ENCODE measurements around the gene KREMEN1.

Gene KREMEN1

DNA sequence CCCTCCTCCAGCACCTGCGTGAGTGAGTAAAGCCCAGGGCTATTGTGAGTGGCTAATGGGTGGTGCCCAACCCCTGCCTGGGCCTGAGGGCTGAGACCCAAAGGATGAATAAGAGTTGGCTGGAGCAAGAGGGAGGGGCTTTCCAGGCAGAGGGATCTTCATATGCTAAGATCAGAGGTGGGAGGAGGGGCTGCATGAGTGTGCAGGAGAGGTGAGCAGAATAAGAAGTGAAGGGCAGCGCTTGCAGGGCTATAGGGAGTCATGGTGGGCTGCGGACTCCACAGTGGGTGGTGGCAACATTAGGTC lies 136.7 kb downstream of the KREMEN1 start:
- no peak for DNase-seq

DNA sequence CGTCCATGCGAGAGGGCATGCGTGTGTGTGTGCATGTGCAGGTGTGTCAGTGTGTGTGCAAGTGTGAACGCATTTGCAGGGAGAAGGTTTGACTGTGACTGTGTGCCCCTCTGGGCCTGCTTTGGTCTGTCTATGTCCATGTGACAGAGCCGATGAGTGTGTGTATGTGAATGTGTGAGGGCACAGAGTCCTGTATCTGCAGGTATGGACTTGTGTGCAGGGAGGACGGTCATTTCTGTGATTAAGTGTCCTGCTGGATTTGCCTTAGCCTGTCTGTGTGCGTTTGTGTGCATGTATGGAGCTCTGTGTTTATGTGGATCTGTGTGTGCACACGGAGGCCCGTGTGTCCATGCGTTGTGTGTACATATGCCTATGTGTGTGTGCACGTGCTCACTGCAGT lies 138.2 kb downstream of the KREMEN1 start:
- no peak for DNase-seq

DNA sequence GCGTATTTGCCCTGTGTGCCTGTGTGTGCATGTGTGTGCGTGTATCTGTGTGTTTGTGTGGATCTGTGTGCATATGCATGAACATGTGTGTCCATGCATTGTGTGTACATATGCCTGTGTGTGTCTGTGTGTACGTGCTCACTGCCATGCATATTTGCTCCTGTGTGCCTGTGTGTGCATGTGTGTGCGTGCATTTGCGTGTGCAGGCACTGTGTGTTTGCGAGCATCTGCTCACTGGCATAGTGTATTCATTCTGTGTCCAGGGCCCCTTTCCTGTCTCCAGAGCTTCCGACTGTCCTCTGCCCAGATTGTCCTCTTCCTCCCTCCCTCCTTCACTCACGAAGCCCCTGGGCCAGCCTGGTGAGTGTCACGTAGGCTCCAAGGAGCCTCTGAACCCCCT lies 138.6 kb downstream of the KREMEN1 start:
- DNase-seq, result no peak

DNA sequence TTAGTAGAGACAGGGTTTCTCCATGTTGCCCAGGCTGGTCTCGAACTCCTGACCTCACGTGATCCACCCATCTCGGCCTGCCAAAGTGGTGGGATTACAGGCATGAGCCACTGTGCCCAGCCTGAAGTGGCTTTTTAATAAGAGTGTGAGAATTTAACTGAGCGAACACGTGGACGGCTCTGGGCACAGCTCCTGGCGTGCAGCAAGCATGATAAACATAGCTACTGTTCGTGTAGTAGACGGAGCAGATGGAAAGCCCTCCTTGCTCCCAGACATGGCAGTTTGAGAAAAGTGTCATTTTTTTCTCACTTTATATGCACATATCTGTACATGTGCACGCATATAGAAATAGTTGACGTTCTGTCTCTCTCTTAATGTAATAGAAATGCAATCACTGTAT lies 139.9 kb downstream of the KREMEN1 start:
- no peak for DNase-seq

DNA sequence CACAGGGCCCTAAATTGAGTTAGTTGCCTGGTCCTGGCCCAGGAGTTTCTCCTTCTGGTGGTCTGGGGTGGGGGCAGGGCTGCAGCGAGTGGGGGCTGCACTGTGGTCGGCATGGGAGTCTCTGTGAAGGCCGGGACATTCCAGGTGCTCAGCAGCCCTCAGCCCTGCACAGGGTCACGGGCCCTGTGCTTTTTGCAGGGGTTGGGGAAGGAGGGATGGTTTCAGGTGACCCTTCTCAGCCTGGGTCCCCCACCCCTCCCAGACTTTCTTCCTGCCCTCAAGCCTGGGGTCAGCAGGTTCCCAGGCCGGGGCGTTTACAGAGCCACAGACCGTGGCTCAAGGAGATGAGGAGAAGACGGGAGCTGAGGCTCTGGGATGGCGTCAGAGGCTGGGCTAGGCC lies 140.7 kb downstream of the KREMEN1 start:
- DNase-seq, result no peak

DNA sequence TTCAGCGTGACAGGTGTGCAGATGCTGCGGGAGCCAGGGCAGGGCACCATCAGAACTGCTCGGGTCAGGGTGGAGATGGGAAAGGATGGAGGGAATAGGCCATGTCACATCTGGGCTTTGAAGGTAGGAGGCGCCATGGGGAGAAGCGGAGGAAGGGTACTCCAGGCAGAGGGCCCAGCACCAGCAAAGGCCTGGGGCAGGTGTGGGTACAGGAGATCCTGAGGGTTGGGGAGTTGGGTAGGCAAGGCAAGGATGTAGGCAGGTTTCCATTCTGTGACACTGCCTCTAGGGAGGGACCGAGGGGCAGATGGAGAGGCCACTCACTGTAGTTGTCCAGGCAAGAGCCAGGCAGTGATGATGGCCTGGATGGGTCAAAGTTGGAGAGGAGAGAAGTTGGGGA lies 141.4 kb downstream of the KREMEN1 start:
- no peak for DNase-seq

DNA sequence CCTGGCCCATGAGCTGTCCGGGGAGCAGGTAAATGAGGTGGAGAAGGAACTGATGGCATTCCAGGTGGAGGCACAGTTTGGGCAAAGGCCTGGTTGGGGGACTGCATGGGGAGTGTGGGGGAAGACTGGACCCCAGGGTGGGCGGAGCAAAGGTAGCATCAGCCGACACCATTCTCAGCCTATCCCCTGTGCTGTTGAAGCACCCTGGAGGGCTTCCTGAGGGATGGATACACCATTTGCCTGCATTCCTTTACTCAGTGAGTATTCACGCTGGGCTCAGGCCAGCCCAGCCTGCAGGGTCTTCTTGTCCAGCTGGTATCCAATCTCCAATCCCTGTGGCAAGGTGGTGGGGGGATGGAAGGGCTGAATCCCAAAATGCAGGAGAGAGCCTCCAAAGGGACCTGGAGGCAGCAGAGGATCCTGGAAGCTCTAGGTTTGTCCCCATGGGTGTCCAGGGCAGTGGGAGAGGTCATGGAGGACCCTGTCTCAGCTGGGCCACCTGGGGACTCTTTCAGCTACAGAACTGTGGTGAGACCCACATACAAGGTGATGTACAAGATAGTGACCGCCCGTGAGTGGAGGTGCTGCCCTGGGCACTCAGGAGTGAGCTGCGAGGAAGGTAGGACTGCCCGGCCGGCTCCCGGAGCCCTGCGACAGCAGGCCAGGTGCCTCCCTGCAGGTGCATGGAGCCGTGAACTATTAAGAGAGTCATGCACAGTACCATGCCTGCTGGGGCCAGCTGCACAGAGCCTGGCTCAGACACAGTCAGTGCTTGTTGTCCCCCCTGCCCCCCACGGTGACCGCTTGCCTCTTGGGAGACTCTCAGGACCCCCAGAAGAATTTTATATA lies 142.4 kb downstream of the KREMEN1 start:
- DNase-seq, result no peak

DNA sequence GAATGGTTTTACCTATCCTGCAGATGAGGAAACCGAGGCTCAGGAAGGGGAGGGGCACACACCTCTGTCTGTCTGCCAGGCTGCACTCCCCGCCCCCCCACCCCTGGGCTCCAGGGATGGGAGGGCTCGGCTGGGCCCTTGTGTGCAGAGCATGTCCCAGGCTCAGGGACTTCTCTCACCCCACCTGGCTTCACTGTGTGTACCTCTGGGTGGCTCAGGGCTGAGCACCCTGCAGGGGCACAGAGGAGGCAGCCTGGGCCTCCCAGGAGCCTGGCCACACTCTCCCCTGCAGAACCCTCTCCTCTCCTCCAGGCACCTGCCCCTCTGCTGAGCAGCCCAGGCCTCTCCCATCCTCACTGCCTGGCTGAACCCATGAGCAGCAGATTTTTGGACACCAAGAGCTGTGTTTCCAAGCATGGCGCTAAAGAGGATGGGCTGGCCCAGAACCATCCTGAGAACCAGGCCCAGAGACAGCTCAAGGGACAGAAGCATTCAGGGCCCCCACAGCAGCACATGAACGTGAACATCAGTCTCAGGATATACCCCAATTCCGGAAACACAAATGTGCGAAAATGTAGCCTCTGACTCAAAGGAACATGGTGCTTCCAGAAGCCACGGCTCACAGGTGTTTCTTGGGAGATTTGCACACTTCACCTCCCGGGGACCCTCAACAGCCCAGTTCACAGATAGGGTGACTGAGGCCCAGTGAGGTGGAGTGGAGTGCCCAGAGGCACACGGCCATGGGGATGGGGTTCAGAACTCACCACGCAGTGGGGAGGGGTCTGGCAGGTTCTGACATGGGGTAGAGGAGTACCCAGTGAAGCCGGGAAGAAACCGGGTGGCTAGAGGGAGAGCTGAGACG lies 143.4 kb downstream of the KREMEN1 start:
- DNase-seq, result no peak

DNA sequence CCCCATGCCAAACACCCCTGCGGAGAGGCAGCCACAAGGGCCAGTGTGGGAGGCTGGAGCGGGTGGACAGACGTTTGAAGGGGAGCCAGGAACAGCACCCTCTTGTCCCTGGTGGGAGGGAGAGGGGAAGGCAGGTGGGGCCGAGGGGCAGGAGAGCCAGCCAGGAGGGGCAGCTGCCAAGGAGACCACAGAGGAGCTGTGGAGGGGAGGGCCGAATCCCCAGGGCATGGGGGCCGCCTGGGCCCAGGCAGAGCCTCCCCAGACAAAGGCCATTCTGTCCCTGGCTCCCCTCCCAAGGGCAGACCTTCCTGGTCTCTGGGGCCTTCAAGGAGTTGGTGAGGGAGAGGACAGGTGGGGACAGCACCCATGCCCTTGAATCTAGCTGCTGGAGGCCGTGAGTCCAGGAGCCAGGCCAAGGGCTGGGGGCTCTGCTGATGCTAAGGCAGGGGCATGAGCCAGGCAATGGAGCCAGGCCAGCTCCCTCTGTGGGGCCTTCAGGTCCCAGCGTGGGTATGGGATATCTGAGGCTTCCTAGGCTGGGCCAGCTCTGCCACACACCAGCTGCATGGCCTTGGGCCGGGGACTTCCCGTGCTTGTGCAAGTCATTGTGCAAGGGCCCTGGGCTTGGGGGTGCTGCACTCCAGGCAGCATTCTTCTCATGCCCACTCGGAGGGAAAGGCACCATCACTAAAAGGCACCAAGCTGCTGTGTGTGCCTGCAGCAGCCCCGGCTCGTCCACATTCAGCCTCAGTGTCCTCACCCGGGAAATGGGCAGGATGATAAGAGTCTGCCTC lies 144.2 kb downstream of the KREMEN1 start:
- DNase-seq, result no peak

Data from right forelimb (tissue), 1 donor.